H1 (cell line): ENCODE measurements around the gene PSMF1. TPM values are rescaled to one million over a fixed set of nuclear protein-coding genes. Genes with fewer than 3 reads are reported as not detected.

Experiments
- BACH1 ChIP-seq: IDR thresholded peaks from 2 replicates; pipeline ENCODE4 v1.6.1; 2012; ENCODE audit warnings: low read length, improper control_type of control experiment
- CBX8 ChIP-seq: fragments of 300-800, 300-1000 bp; sonication (generic); IDR thresholded peaks from 2 replicates; pipeline ENCODE4 v1.7.1; 2016; ENCODE audit warnings: low read depth, low read length, borderline replicate concordance
- HDAC6 ChIP-seq: IDR thresholded peaks from one replicate; pipeline ENCODE4 v1.7.1; 2012; ENCODE audit warnings: low read depth, mild to moderate bottlenecking, inconsistent platforms, low read length, moderate library complexity
- MAX ChIP-seq: IDR thresholded peaks from 2 replicates; pipeline ENCODE4 v1.6.1; 2012; ENCODE audit warnings: inconsistent platforms
- NANOG ChIP-seq: IDR thresholded peaks from 2 replicates; pipeline ENCODE4 v1.6.1; 2011; ENCODE audit warnings: low read length, low read depth, mild to moderate bottlenecking, inconsistent platforms; ENCODE audit not compliant: insufficient read depth, poor library complexity, severe bottlenecking
- PHF8 ChIP-seq: fragments of 200-600 bp; sonication (generic); conservative IDR thresholded peaks from 2 replicates; pipeline ENCODE4 v1.7.1; 2012; ENCODE audit warnings: low read depth, mild to moderate bottlenecking, inconsistent platforms, low read length, moderate library complexity
- SUZ12 ChIP-seq: fragments of 200-600 bp; sonication (generic); IDR thresholded peaks from 2 replicates; pipeline ENCODE4 v1.6.1; 2012; ENCODE audit warnings: mild to moderate bottlenecking, inconsistent platforms, low read length, moderate library complexity, mixed read lengths
- TAF1 ChIP-seq: IDR thresholded peaks from 2 replicates; pipeline ENCODE4 v1.6.1; 2011; ENCODE audit warnings: mild to moderate bottlenecking, low read depth, low read length
- ZNF274 ChIP-seq: IDR thresholded peaks from 2 replicates; pipeline ENCODE4 v1.7.0; 2012; ENCODE audit warnings: low read length, borderline replicate concordance; ENCODE audit errors: extremely low read depth
- polyA plus RNA-seq, 7 experiments: library from polyadenylated mRNA; depleted of rRNA in 3 of 7; stranded (reverse) in 5 of 7; unstranded in 2 of 7; fragments of >200 nt in 5 of 7; fragments of 200-250 nt in 2 of 7; gene quantifications; 1 replicate in 5 of 7; 2 replicates in 1 of 7; 4 replicates in 1 of 7; pipeline versions ENCODE4 v1.2.1 to v1.2.3, GENCODE V29; 2011 to 2013; ENCODE audit warnings: missing spikeins in 2 of 7, mixed read lengths in 2 of 7
- total RNA-seq: library from RNA; stranded (reverse); fragmentation: NEBNext Ultra II Directional; extraction: Animal tissue kit (Norgen Biotek cat#: 25700); gene quantifications from 2 replicates; pipeline ENCODE4 v1.2.1, GENCODE V29; 2021
- TF ChIP-seq, protein P1 (sequence below): fragments of 300-600 bp; sonication (generic); IDR thresholded peaks from 2 replicates; pipeline ENCODE4 v1.7.1; 2012; ENCODE audit warnings: low read length, moderate library complexity, mild to moderate bottlenecking, inconsistent platforms; ENCODE audit not compliant: insufficient replicate concordance

Gene PSMF1
- total and polyA plus RNA-seq, 2 of the 8 experiments (the other 6 are each of a cell fraction or from before 2014, with no cell fraction given) = 106 to 159 TPM

DNA sequence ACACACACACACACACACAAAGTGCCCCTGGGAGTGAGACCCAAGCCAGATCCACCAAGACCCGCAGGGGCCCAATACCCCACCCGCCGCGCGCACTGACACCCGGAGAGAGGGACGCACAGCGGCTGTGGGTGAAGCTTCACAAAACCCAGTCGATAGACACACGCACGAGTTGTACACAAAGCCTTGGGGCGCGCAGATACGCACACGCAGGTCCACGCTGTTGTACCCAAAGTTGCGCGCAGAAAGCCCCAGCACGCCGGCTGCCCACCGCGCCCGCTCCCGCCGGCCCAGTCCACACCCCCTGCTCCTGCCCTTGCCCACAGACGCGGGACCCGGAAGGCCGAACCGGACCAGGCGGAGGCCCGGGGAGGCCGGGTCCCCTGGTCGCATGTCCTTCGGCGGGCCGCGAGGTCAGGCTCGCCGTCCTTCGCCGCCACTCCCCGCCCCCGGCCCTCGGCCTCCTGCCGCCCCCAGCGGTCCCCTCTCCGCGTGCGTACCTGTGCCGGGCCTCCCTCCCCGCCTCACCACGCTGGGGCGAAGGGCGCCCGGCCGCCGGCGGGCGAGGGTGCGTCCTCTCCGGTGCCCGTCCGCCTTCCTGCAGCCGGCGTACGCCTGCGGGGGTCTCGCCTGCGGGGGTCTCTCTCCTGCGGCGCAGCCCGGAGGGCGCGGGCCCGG lies 66.4 kb downstream of the PSMF1 start, which contains the start of gene TMEM74B (continued):
- TF ChIP-seq SUZ12 (peak; percentile 68; the same call in 1 of the 2 replicates), NANOG (no peak), PHF8 (0 out of 2 replicates have a peak, but pooled peaks have one; percentile 10), BACH1 (no peak), ZNF274 (no peak), HDAC6 (no peak), MAX (0 out of 2 replicates have a peak, but pooled peaks have one; percentile 56), TAF1 (no peak), CBX8 (no peak)
- TF ChIP-seq, protein P1, sequence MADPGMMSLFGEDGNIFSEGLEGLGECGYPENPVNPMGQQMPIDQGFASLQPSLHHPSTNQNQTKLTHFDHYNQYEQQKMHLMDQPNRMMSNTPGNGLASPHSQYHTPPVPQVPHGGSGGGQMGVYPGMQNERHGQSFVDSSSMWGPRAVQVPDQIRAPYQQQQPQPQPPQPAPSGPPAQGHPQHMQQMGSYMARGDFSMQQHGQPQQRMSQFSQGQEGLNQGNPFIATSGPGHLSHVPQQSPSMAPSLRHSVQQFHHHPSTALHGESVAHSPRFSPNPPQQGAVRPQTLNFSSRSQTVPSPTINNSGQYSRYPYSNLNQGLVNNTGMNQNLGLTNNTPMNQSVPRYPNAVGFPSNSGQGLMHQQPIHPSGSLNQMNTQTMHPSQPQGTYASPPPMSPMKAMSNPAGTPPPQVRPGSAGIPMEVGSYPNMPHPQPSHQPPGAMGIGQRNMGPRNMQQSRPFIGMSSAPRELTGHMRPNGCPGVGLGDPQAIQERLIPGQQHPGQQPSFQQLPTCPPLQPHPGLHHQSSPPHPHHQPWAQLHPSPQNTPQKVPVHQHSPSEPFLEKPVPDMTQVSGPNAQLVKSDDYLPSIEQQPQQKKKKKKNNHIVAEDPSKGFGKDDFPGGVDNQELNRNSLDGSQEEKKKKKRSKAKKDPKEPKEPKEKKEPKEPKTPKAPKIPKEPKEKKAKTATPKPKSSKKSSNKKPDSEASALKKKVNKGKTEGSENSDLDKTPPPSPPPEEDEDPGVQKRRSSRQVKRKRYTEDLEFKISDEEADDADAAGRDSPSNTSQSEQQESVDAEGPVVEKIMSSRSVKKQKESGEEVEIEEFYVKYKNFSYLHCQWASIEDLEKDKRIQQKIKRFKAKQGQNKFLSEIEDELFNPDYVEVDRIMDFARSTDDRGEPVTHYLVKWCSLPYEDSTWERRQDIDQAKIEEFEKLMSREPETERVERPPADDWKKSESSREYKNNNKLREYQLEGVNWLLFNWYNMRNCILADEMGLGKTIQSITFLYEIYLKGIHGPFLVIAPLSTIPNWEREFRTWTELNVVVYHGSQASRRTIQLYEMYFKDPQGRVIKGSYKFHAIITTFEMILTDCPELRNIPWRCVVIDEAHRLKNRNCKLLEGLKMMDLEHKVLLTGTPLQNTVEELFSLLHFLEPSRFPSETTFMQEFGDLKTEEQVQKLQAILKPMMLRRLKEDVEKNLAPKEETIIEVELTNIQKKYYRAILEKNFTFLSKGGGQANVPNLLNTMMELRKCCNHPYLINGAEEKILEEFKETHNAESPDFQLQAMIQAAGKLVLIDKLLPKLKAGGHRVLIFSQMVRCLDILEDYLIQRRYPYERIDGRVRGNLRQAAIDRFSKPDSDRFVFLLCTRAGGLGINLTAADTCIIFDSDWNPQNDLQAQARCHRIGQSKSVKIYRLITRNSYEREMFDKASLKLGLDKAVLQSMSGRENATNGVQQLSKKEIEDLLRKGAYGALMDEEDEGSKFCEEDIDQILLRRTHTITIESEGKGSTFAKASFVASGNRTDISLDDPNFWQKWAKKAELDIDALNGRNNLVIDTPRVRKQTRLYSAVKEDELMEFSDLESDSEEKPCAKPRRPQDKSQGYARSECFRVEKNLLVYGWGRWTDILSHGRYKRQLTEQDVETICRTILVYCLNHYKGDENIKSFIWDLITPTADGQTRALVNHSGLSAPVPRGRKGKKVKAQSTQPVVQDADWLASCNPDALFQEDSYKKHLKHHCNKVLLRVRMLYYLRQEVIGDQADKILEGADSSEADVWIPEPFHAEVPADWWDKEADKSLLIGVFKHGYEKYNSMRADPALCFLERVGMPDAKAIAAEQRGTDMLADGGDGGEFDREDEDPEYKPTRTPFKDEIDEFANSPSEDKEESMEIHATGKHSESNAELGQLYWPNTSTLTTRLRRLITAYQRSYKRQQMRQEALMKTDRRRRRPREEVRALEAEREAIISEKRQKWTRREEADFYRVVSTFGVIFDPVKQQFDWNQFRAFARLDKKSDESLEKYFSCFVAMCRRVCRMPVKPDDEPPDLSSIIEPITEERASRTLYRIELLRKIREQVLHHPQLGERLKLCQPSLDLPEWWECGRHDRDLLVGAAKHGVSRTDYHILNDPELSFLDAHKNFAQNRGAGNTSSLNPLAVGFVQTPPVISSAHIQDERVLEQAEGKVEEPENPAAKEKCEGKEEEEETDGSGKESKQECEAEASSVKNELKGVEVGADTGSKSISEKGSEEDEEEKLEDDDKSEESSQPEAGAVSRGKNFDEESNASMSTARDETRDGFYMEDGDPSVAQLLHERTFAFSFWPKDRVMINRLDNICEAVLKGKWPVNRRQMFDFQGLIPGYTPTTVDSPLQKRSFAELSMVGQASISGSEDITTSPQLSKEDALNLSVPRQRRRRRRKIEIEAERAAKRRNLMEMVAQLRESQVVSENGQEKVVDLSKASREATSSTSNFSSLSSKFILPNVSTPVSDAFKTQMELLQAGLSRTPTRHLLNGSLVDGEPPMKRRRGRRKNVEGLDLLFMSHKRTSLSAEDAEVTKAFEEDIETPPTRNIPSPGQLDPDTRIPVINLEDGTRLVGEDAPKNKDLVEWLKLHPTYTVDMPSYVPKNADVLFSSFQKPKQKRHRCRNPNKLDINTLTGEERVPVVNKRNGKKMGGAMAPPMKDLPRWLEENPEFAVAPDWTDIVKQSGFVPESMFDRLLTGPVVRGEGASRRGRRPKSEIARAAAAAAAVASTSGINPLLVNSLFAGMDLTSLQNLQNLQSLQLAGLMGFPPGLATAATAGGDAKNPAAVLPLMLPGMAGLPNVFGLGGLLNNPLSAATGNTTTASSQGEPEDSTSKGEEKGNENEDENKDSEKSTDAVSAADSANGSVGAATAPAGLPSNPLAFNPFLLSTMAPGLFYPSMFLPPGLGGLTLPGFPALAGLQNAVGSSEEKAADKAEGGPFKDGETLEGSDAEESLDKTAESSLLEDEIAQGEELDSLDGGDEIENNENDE = no peak
